HG02884 (cell line): ENCODE measurements around the gene OR13C2.
"Not testable (repeated sequence)": the region's sequence is repeated elsewhere in the genome, so short reads cannot be mapped to it uniquely, and the experiment has no call there.

Experiments used
- ATAC-seq: cut with Tn5 transposase; IDR thresholded peaks from one replicate; pipeline ENCODE4 v1.9.1; 2021; ENCODE audit warnings: mild to moderate bottlenecking, moderate library complexity; ENCODE audit not compliant: unreplicated experiment

The OR13C2 gene, protein sequence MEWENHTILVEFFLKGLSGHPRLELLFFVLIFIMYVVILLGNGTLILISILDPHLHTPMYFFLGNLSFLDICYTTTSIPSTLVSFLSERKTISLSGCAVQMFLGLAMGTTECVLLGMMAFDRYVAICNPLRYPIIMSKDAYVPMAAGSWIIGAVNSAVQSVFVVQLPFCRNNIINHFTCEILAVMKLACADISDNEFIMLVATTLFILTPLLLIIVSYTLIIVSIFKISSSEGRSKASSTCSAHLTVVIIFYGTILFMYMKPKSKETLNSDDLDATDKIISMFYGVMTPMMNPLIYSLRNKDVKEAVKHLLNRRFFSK

DNA sequence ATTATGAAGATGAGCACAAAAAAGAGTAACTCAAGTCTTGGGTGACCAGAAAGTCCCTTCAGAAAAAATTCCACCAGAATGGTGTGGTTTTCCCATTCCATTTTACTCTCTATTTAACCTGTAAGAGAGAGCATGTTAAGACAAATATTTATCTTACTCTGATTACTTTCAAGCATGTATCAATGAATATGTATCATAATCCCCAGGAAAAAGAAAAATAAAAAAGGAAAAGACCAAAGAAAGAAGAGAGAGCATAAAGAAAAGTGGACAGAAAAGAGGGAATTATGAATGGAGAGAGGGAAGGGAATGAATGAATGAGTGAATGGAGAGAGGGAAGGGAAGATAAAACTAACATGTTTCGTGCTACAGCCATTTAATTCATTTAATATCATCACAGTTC, at the start of gene OR13C2:
Gene OR13C2 (minus strand): TSS at position 101 of the 400 bp plus-strand sequence. CDS start 0 bp downstream, at position 101.
- ATAC-seq, result not testable (repeated sequence)

DNA sequence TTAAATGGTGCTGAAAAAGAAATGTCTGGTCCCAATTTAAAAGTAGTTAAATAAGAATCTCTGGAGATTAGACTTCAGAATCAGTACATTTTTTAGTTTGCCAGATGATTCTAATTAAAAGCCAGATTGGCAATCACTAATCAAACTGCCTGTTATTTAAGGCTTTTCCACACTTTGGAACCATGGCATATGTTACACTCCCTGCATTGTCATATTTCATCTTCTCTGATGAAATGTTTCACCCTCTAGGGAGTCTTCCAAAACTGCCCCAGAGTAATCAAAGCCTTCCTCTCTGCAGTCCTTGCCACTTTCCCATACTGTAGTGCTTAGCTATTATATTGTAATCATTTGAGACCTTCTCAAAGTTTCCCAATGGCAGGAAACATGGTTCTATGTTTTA, 30.0 kb upstream of the OR13C2 start:
- no peak for ATAC-seq

DNA sequence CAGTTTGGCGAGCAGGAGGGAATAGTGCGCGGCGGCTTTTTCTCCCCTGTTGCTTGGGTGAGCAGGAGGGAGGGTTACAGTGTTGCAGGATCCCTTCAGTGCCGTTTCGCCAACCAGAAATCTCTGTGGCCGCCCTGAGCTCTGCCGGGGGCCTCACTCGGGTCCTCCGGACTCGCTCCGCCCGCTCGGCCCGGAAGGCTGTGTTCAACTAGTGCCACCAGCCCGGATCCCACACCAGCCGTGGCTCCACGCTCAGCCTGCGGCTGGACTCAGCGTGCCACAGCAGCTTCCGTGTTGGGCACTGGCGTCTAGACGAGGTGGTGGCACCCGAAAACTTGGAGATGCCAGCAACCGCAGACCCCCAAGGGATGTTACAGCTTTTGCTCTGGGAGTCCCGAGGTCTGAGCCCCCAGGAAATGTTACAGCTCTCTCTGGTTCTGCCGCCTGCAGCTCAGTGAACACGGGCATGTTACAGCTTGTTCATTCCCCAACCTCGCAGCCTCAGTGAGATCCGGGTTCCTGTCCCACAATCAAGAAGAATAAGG, 28.6 kb upstream of the OR13C2 start:
- ATAC-seq, result no peak

DNA sequence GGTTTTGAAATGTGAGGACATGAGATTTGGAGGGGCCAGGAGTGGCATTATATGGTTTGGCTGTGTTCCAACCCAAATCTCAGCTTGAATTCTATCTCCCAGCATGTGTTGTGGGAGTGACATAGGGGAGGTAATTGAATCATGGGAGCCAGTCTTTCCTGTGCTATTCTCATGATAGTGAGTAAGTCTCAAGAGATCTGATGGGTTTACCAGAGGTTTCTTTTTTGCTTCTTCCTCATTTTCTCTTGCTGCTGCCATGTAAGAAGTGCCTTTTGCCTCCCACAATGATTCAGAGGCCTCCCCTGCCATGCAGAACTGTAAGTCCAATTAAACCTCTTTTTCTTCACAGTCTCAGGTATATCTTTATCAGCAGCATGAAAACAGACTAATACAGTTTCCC, 20.5 kb upstream of the OR13C2 start:
- not testable (repeated sequence) for ATAC-seq

DNA sequence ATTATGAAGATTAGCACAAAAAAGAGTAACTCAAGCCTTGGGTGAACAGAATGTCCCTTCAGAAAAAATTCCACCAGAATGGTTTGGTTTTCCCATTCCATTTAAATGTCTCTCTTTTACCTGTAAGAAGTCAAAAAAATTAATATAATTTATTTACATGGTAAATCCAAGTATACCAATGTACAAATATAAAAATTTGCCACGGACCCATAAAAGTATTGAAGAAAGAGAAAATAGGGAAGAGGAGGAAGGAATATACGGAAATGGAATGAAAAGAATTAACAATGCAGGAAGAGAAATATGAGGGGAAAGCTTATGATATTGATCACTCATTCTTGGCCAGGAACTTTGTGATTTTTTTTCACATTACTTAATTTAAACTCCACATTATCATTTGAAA, 12.7 kb upstream of the OR13C2 start, which contains the start of gene OR13C9:
Gene OR13C9 (minus strand): TSS at position 101 of the 400 bp plus-strand sequence. CDS start 0 bp downstream, at position 101.
- no peak for ATAC-seq

DNA sequence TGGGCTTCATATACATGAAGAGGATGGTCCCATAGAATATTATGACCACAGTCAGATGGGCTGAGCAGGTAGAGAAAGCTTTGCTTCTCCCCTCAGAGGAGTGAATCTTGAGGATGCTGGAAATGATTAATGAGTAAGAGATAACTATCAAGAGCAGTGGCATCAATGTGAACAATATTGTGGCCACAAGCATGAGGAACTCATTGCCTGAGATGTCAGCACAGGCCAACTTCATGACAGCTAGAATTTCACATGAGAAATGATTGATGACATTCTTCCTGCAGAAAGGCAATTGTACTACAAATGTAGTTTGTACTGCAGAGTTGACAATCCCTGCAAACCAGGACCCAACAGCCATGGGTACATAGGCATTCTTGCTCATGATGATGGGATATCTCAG, 12.0 kb upstream of the OR13C2 start:
- ATAC-seq, result no peak

DNA sequence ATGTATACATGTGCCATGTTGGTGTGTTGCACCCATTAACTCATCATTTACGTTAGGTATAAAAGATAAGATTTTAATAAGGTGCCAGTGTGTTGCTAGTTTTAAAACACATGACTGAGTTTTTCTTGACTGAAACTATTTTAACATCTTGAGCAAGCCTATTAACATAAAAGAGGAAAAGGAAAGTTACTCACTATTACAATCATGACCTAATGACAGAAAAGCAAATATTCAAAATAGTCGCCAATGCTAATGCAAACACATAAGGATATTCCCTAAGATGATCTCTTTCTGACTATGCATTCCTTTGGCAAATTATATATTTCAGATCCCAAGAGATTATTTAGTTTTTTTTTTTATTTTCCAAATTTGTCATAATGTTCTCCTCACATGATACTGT, 5.8 kb upstream of the OR13C2 start:
- ATAC-seq, result no peak

DNA sequence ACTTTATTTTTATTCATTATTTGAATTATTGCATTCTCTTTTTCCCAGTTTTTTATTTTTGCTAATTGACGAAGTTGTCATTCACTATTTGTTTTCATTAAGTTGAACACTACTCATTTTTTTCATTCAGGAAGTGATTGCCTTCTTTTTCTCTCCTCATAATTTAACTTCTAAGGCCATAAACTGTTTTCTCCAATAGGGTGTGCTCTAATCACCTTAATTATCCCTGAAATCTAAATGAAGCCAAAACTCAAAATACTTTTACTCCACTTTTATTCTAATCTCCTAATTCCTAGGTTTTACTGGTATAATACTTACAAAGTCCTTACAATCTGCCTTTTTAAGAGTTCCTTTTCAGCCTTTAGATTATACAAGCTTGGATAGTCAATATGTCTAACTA, 2.9 kb upstream of the OR13C2 start:
- no peak for ATAC-seq

DNA sequence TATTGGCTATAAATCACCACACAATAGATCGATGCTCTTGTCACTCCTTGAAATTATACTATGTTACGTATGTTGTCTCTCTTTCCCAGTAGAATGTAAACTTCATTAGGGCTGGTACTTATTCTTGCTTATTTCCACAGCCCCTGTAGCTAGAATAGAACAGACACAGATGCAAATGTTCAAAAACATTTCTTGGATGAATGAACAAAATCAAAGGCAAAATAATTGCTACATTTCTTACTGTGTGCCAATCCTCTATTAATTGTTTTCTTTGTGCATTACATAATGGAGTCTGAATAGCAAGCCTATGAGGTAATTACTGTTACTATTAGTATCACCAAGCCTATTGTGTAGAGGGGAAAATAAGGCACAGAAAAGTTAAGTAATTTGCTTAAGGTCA, 725 bp upstream of the OR13C2 start:
- no peak for ATAC-seq

DNA sequence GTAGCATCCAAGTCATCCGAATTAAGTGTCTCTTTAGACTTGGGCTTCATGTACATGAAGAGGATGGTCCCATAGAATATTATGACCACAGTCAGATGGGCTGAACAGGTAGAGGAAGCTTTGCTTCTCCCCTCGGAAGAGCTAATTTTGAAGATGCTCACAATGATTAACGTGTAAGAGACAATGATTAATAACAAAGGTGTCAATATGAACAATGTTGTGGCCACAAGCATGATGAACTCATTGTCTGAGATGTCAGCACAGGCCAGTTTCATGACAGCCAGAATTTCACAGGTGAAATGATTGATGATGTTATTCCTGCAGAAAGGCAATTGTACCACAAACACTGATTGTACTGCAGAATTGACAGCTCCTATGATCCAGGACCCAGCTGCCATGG, 626 bp downstream of the OR13C2 start:
- no peak for ATAC-seq

DNA sequence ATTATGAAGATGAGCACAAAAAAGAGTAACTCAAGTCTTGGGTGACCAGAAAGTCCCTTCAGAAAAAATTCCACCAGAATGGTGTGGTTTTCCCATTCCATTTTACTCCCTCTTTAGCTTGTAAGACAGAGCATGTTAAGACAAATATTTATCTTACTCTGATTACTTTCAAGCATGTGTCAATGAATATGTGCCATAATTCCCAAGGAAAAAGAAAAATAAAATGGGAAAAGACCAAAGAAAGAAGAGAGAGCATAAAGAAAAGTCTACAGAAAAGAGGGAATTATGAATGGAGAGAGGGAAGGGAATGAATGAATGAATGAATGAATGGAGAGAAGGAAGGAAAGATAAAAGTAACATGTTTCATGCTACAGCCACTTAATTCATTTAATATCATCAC, 6.1 kb downstream of the OR13C2 start, which contains the start of gene OR13C5:
Gene OR13C5 (minus strand): TSS at position 101 of the 400 bp plus-strand sequence. CDS start 0 bp downstream, at position 101.
- ATAC-seq, result not testable (repeated sequence)

DNA sequence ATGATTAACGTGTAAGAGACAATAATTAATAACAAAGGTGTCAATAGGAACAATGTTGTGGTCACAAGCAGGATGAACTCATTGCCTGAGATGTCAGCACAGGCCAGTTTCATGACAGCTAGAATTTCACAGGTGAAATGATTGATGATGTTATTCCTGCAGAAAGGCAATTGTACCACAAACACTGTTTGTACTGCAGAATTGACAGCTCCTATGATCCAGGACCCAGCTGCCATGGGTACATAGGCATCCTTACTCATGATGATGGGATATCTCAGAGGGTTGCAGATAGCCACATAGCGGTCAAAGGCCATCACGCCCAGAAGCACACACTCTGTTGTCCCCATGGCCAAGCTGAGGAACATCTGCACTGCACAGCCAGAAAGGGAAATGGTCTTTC, 6.7 kb downstream of the OR13C2 start:
- ATAC-seq, result not testable (repeated sequence)

DNA sequence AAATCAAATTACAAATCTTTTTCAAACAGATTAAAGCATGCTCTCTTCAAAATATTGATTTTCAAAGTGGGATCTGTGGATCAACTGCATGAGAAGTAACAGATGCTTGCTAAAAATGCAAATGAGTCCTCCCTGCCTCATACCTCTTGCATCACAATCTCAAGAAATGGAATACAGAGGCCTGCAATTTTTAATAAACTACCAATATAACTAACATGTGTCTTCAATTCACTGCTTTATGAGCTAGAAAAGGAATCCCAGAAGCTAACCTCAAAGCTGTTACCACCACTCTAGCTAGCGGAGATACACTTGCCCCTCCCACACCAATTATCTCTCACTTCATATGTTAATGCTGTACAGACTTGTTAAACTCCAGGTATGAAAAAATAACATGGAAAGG, 15.8 kb downstream of the OR13C2 start:
- no peak for ATAC-seq

DNA sequence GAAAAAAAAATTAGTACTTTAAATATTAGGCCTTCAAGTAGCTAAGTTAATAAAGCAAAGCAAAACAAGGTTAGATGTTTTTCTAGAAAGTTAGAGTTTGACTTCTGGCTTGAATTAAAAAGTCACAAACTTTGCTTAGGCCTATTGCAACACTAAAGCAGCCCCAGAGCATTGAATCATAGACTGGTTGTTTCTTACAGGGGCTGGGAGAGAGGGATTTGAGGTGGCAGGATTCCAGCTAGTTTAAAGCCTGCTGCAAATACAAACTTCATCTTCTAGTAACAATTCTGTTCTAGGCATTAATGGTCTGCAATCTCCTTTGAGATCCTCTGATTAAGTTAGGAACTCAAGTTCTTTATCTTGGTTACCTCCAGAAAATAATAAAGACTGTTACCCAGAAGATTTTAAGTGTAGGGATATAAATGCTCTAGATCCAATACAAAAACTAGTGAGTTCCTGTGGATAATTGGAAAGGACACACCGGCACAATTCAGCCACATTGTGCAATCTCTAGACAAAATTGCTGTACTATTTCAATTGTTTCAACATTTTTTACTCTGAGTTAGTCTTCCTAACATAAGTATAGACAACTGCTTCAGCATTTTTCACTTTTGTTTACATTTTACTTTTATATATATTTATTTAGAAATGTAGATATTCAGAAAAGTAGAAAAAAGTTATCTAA, 18.8 kb downstream of the OR13C2 start:
- ATAC-seq, result no peak

DNA sequence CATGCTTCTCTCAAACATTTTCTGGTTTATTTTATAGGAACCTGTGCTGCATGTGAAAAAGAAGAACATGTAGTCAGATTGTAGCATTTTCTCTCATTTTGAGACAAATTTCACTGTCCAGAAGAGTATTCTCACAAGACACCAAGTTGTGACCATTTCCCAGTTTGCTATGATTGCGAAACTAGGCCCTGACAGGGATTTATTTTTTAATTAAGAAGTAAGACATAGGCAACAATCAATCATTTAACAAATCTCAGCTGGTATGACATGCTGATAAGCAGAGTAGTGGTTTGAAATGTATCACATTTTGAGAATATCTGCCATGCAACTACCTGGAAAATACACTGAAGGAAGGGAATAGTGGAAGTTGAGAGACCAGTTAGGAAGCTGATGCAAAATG, 24.9 kb downstream of the OR13C2 start:
- ATAC-seq, result no peak

DNA sequence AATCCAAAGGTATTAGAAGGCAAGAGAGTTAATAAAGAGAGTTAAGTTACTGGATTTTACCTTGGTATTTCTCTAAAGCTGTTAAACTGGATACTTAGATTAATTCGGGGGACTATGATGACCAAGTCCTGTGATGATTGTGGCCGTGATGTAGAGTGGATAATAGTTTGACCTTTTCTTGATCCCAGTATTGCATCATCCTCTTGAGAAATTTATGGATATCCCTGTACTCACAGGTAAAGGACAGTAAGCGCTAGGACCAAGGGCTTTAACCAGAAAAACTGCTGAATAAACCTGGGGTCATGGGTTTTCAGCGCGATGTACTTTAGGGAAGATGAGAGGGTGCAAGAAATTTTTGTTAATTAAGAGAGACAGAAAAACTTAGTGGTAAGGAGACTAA, 28.2 kb downstream of the OR13C2 start:
- no peak for ATAC-seq

DNA sequence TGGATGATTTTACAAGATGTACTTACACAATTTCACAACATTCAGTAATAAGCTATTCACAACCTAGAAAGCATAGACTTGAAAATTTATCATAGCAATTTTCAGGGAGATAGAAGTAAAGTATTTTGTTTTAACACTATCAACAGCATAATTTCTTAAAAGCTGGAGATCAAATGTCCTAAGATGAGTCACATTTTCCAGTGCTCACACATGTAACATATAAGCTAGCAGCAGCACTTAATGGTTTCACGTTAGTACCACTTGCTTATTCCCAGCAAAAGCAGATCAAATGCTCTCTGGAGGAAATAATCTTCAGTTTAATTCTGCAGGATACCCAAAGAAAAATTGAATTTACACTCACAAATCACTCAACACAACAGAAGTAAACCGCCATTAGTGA, 30.0 kb downstream of the OR13C2 start:
- ATAC-seq, result no peak

DNA sequence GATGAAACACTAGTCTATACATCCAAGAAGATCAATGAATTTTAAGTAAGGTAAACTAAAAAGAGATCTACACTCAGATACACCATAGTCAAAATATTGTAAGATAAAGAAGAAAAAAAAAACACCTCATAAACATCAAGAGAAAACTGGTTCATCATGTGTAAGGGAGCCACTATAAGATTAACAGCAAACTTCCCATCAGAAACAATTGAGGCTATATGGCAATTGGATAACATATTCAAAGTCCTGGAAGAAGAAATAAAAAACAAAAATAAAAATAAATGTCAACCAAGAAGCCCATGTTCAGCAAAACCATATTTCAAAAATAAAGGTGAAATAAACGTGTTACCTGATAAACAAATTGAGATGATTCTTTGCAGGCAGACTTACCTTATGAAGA, 32.8 kb downstream of the OR13C2 start:
- no peak for ATAC-seq

DNA sequence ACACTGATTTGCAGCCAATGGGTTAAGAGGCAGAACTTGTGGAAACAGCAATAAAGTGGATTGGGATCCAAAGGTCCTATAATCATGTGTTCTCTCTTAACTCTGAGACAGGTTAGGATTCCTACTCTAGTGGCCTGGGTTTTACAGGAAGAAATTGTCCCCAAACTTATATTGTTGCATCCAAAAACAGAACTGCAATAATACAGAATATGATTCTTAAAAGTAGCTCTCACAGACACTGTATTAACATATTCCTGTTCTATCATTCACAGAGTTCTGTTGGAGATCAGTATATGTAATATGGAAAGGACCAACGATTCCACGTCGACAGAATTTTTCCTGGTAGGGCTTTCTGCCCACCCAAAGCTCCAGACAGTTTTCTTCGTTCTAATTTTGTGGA, 36.6 kb downstream of the OR13C2 start, which contains the start of gene OR13C8:
Gene OR13C8 (plus strand): TSS at position 301 of the 400 bp plus-strand sequence. CDS start 0 bp downstream, at position 301.
- no peak for ATAC-seq

DNA sequence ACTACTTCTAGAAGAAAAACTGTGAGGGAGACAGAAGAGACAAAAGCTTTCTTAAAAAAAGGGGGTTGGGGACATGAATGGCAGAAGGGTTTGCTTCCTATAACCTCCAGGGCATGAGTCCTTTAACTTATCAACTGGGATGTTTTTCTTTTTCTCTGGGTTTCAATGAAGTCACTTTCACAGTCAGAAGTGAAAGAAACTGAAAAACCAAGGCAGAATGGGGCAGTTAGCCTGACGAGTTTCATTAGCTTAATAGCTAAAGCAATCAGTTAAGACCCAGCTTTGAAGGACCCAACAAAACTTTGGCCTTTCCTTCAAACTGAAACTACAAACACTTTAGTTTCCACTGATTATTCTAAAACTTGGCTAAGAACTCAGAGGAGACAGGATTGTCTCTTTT, 41.1 kb downstream of the OR13C2 start:
- no peak for ATAC-seq

DNA sequence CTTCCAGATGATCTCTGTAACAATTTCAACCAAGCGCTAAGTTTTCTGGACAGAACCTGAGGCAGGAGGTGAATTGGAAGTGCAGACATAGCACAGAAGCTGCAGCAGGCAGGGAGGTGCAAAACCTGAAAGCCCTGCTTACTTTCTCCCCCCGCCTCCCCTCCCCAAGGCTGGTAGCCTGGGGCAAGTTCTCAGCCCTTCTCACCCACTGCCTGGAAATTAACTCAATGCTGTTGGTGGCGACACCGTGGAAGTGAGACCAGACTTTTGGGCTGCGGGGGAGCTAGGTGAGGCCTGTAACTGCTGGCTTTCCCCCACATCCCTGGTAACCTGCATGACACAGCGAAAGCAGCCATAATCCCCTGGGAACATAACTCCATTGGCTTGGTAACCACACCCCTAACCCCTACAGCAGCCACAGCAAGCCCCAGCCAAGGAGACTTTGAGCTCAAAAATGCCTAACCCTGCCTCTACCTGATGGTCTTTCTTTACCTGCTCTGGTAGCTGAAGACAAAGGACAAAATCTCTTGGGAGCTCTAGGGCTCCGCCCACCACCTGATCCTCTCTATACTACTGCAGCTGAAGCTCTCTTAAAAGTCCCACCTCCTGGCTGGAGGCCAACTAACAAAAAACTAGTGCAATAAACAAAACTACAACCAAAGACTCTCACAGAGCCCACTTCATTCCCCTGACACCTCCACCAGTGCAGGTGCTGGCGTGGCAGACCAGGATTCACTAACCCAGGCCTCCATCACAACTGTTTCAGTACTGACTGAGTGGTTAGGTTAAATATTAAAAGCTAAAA, 48.4 kb downstream of the OR13C2 start:
- no peak for ATAC-seq
